Measurements from ENCODE around the gene NDUFAF5. TPM values are rescaled to one million over a fixed set of nuclear protein-coding genes. Genes with fewer than 3 reads are reported as not detected.
"Not testable (repeated sequence)": the region's sequence is repeated elsewhere in the genome, so short reads cannot be mapped to it uniquely, and the experiment has no call there.

Gene NDUFAF5, protein sequence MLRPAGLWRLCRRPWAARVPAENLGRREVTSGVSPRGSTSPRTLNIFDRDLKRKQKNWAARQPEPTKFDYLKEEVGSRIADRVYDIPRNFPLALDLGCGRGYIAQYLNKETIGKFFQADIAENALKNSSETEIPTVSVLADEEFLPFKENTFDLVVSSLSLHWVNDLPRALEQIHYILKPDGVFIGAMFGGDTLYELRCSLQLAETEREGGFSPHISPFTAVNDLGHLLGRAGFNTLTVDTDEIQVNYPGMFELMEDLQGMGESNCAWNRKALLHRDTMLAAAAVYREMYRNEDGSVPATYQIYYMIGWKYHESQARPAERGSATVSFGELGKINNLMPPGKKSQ
- total RNA-seq, result 10 to 100 TPM; 11.4 to 19.5 (median 14.7) TPM

DNA sequence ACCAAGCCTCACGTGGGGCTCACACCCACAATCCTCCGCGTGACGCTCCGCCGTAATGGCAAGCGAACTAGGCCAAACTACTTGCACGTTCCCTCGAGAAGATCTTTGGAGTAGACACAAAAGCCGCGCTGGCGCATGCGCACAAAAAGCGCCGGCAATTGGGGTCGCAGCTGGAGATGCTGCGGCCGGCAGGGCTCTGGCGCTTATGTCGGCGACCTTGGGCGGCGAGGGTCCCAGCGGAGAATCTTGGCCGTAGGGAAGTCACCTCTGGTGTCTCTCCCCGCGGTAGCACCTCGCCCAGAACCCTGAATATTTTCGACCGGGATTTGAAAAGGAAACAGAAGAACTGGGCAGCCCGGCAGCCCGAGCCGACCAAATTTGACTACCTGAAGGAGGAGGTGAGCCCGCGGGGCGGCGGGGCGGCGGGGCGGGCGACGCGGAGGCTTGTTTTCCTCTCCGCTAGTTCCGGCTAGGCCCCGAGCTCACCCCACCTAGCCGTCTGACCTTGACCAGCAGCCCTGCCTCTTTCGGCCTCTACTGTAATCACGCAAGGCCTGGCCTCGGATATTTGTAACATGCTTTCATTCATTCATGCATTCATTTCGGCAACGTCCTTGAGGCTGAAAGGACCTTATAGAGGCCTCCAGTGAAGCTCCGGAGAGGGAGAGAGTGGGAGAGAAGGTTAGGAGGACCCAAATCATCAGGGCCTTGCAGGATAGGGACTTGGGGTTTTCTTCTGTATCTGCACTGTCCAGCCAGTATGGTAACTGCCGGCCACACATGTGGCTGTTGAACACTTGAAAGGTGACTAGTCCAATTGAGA, at the start of gene NDUFAF5, which contains the start of gene ESF1:
Gene NDUFAF5, plus strand, starts transcription at position 136 of the 823 bp plus-strand sequence. Its CDS starts 41 bp downstream, at position 177.
Gene ESF1, minus strand, starts transcription at position 27 of the 823 bp plus-strand sequence. CDS start 1,779 bp downstream, outside the sequence.
- ATAC-seq (ENCODE audit: low FRiP score) (peak; percentile 98), DNase-seq (ENCODE audit: low spot score) (peak; percentile 89)
- TF ChIP-seq, protein P1, sequence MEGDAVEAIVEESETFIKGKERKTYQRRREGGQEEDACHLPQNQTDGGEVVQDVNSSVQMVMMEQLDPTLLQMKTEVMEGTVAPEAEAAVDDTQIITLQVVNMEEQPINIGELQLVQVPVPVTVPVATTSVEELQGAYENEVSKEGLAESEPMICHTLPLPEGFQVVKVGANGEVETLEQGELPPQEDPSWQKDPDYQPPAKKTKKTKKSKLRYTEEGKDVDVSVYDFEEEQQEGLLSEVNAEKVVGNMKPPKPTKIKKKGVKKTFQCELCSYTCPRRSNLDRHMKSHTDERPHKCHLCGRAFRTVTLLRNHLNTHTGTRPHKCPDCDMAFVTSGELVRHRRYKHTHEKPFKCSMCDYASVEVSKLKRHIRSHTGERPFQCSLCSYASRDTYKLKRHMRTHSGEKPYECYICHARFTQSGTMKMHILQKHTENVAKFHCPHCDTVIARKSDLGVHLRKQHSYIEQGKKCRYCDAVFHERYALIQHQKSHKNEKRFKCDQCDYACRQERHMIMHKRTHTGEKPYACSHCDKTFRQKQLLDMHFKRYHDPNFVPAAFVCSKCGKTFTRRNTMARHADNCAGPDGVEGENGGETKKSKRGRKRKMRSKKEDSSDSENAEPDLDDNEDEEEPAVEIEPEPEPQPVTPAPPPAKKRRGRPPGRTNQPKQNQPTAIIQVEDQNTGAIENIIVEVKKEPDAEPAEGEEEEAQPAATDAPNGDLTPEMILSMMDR (IDR thresholded peaks at IDR 0.05), result no peak

DNA sequence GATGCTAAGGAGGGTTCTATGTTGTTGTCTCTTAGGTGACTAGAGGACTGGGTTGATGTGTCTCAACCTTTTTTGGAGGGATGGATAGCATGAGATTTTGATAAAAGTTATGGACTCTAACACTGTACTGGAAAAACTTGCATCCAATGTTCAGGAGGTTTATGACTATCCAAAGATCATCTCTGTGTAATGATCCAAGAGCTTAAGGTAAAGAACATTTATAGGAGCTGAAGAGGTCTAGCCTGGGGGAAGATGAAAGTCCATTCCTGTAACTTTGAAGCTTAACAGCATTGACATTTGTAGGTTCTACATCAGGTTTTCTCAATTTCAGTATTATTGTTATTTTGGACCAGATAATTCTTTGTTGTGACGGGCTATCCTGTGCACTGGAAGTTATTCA, 49.0 kb upstream of the NDUFAF5 start:
- TF ChIP-seq, protein P1 (IDR thresholded peaks at IDR 0.05), result no peak
- ATAC-seq (ENCODE audit: low FRiP score), result no peak
- DNase-seq (ENCODE audit: low spot score), result no peak

DNA sequence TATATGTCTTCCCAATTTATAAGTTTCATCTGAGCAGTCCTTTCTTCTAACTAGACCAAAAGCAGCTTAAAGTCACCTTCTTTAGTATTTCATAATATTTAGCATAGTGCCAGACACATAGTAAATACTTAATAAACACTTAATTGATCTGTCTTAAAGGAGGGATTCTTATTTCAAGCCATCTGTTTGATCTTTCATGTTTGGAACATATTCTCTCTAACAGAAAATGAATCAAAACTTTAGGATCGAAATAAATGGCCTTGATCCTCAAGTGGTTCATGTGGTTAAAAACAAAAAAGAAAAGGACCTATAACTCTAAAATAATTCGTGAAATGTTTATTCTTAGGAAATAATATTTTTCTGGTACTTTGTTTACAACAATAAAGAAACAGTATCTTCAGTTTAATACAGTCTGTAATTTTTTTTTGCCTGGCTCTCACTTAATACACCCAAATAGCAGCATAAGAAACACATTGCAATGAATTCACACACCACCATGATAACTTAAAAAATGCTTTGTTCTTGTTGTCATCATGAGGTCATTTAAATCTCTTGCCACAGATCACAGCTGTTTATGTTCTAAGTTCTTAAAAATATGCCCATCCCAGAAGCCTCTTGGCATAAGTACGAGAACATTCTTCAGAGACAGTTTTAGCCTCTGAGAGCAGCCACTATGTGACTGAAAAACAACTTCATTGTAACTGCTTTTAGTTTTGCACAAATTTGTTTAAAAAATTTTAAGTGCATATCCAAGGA, 48.2 kb upstream of the NDUFAF5 start:
- DNase-seq (ENCODE audit: low spot score) (no peak), ATAC-seq (ENCODE audit: low FRiP score) (no peak)
- TF ChIP-seq, protein P1 (IDR thresholded peaks at IDR 0.05), result no peak

DNA sequence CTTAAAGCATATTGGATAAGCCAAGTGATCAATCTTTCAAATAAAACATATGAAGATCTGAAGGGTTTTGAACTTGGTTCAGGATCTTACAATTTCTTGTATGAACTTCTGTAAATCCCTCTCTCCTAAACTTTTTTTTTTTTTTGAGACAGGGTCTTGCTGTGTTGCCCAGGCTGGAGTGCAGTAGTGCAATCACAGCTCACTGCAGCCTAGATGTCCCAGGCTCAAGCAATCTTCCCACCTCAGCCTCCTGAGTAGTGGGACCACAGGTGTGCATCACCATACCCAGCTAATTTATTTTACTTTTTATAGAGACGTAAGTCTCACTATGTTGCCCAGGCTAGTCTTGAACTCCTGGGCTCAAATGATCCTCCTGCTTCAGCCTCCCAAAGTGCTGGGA, 46.6 kb upstream of the NDUFAF5 start:
- DNase-seq (ENCODE audit: low spot score); ATAC-seq (ENCODE audit: low FRiP score): not testable (repeated sequence)

DNA sequence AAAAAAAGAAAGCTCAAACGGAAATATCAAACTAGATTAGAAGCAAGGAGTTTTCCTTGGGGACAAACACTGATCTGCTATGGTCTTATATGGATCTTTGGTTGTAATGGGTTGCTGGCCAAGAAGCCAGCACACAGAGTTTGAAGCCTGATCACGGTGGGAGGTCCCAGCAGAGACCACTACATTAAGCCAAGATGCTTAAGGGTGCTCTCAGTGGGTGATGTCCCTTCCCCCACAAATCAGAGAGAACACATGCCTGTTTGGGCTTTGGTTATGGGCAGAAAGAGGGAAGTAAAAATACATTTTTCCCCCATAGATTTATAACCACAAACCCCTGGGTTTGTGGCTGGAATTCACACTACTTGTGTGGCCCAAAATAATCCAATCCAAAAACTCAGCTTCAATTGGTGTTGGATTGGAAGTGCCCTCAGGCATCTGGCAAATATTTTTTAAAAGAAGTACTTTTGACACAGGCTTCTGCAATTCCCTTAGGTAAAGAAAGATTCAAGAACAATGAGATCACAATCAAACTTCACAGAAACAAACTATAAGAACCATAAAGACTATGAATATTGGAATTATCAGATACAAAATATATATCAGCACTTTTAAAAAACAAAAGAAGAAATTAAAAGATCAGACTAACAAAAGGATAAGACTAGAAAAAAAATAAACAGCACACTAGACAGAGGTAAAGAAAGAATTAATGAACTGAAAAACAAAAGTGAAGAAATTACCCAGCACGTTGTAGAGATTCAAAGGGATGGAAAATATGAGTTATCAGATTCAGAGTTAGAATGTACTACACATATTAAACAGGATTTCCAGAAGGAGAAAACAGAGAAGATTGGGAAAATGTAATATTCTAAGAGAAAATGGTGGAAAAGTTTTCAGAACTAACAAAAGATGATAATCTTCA, 44.8 kb upstream of the NDUFAF5 start:
- DNase-seq (ENCODE audit: low spot score) (no peak), ATAC-seq (ENCODE audit: low FRiP score) (no peak)

DNA sequence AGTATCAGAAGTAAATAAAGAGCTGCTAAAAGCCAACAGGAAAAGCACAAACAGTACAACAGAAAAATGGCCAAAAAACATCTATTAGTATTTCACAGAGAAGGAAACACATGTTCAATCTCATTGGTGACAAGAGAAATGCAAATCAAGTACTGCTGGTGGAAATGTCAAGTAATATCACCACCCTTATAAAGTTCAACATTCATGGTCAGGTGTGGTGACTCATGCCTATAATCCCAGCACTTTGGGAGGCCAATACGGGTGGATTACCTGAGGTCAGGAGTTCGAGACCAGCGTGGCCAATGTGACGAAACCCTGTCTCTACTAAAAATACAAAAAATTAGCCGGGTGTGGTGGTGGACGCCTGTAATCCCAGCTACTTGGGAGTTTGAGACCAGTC, 42.9 kb upstream of the NDUFAF5 start:
- ATAC-seq (ENCODE audit: low FRiP score) (no peak), DNase-seq (ENCODE audit: low spot score) (no peak)
- TF ChIP-seq, protein P1 (IDR thresholded peaks at IDR 0.05), result no peak

More for the DNA sequence above, 44.8 kb upstream of the NDUFAF5 start:
- TF ChIP-seq, protein P1 (IDR thresholded peaks at IDR 0.05), result no peak
